Fibroblast of lung (primary cell): ENCODE measurements around the gene CLIC4. TPM values are rescaled to one million over a fixed set of nuclear protein-coding genes. Genes with fewer than 3 reads are reported as not detected.

Experiments used
- DNase-seq, 2 donors: peaks; one replicate each; pipeline versions ENCODE4 v3.0.0 to v3.0.0-alpha.2; 2010; ENCODE audit warnings: low read depth in 2 of 2
- H2AFZ ChIP-seq: 2 replicates; pipeline ENCODE4 v1.5.1; 2012; ENCODE audit warnings: low read length, control low read depth, inconsistent platforms
- H3K27ac ChIP-seq: 2 replicates; pipeline ENCODE4 v1.5.1; 2011; ENCODE audit warnings: low read length, control low read depth; ENCODE audit not compliant: insufficient read depth
- H3K27me3 ChIP-seq: 2 replicates; pipeline ENCODE4 v1.5.1; 2011; ENCODE audit warnings: mild to moderate bottlenecking, low read length; ENCODE audit not compliant: control insufficient read depth, insufficient read depth
- H3K36me3 ChIP-seq: 2 replicates; pipeline ENCODE4 v1.5.1; 2011; ENCODE audit warnings: low read length; ENCODE audit not compliant: control insufficient read depth, insufficient read depth
- H3K4me1 ChIP-seq: 2 replicates; pipeline ENCODE4 v1.5.1; 2011; ENCODE audit warnings: low read length; ENCODE audit not compliant: control insufficient read depth, insufficient read depth; ENCODE audit errors: extremely low read depth
- H3K4me2 ChIP-seq: 2 replicates; pipeline ENCODE4 v1.5.1; 2011; ENCODE audit warnings: low read length, control low read depth; ENCODE audit not compliant: insufficient read depth; ENCODE audit errors: extremely low read depth
- H3K4me3 ChIP-seq, 4 experiments: fragments of 200-600 bp in 1 of 4; sonication (generic) in 1 of 4; replicated peaks in 1 of 4; 2 replicates each; pipeline ENCODE4 v1.5.1; 2011 to 2016; ENCODE audit warnings: low read length in 4 of 4, low read depth in 3 of 4, mild to moderate bottlenecking in 3 of 4, control low read depth in 2 of 4, inconsistent platforms in 1 of 4, mixed read lengths in 1 of 4; ENCODE audit not compliant: insufficient read depth in 1 of 4; ENCODE audit errors: control extremely low read depth in 1 of 4
- H3K79me2 ChIP-seq: 2 replicates; pipeline ENCODE4 v1.5.1; 2012; ENCODE audit warnings: mild to moderate bottlenecking, low read length, inconsistent platforms; ENCODE audit not compliant: control insufficient read depth, insufficient read depth
- H3K9ac ChIP-seq: 2 replicates; pipeline ENCODE4 v1.5.1; 2011; ENCODE audit warnings: mild to moderate bottlenecking, low read length, control low read depth; ENCODE audit not compliant: insufficient read depth
- H3K9me3 ChIP-seq: 2 replicates; pipeline ENCODE4 v1.5.1; 2012; ENCODE audit warnings: low read depth, low read length; ENCODE audit not compliant: control insufficient read depth, insufficient read depth
- H4K20me1 ChIP-seq: 2 replicates; pipeline ENCODE4 v1.5.1; 2011; ENCODE audit warnings: low read length; ENCODE audit not compliant: control insufficient read depth, insufficient read depth; ENCODE audit errors: extremely low read depth
- EZH2 ChIP-seq: IDR thresholded peaks from 2 replicates; pipeline ENCODE4 v1.5.1; 2012; ENCODE audit warnings: low read length, control low read depth, mild to moderate bottlenecking; ENCODE audit errors: missing control alignments
- polyA plus RNA-seq, 2 donors: library from polyadenylated mRNA; depleted of rRNA in 1 of 2; stranded (reverse) in 1 of 2; unstranded in 1 of 2; fragments of >200 nt; gene quantifications; 2 replicates each; pipeline ENCODE4 v1.2.1, GENCODE V29; 2011 to 2012; ENCODE audit warnings: missing spikeins in 1 of 2
- total RNA-seq: library from RNA; depleted of rRNA; stranded (reverse); fragments of >200 nt; gene quantifications from 2 replicates; pipeline ENCODE4 v1.2.1, GENCODE V29; 2014
- TF ChIP-seq, protein P1 (sequence below), 2 donors: IDR thresholded peaks in 1 of 2; conservative IDR thresholded peaks in 1 of 2; 1 replicate in 1 of 2; 2 replicates in 1 of 2; pipeline ENCODE4 v1.5.1; 2011 to 2012; ENCODE audit warnings: low read length in 2 of 2, control low read depth in 1 of 2, inconsistent platforms in 1 of 2, low read depth in 1 of 2, mild to moderate bottlenecking in 1 of 2

CLIC4 gene
- total and polyA plus RNA-seq, 2 donors (not counting 1 experiment from before 2014, with no cell fraction given), result 368 to 494 TPM

DNA sequence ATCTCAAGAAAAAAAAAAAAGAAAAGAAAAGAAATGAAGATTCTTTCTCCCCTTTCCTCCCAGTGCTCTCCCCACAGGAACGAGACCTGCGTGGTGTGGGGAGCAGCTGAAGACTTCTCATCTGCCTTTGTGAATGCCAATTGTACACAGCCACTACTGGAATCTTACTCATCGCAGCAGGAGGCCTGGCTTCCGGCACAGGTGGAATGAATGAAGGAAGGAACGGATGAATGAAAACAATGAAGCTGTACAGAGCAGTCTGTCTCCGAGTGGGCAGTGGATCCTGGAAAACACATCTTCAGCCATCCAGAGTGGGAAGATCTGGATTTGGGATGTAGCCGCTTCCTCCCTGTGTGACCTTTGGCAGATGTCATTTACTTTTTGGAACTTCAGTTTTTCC is 119.9 kb downstream of the CLIC4 start:
- H3K9me3 ChIP-seq, result no peaks in the 10 kb centered on the region
- no peaks in the 10 kb centered on the region for H3K4me1 ChIP-seq
- H3K27me3 ChIP-seq, result peaks cover 16% of the 10 kb centered on the region
- DNase-seq, result no peak
- H3K27ac ChIP-seq, result no peak overlapping the region
- H2AFZ ChIP-seq, result no peak overlapping the region
- H3K79me2 ChIP-seq, result no peaks in the 10 kb centered on the region
- H3K36me3 ChIP-seq, result no peaks in the 10 kb centered on the region
- H4K20me1 ChIP-seq, result no peaks in the 10 kb centered on the region
- TF ChIP-seq EZH2, result no peak
- TF ChIP-seq, protein P1, sequence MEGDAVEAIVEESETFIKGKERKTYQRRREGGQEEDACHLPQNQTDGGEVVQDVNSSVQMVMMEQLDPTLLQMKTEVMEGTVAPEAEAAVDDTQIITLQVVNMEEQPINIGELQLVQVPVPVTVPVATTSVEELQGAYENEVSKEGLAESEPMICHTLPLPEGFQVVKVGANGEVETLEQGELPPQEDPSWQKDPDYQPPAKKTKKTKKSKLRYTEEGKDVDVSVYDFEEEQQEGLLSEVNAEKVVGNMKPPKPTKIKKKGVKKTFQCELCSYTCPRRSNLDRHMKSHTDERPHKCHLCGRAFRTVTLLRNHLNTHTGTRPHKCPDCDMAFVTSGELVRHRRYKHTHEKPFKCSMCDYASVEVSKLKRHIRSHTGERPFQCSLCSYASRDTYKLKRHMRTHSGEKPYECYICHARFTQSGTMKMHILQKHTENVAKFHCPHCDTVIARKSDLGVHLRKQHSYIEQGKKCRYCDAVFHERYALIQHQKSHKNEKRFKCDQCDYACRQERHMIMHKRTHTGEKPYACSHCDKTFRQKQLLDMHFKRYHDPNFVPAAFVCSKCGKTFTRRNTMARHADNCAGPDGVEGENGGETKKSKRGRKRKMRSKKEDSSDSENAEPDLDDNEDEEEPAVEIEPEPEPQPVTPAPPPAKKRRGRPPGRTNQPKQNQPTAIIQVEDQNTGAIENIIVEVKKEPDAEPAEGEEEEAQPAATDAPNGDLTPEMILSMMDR (conservative IDR thresholded peaks at IDR 0.05 in 1 of 2, IDR thresholded peaks at IDR 0.05 in 1 of 2; ENCODE audit: low read depth in 1 of 2, low read length in 2 of 2), result no peak
- H3K9ac ChIP-seq, result no peak overlapping the region
- no peak overlapping the region for H3K4me2 ChIP-seq
- H3K4me3 ChIP-seq, result no peak overlapping the region

DNA sequence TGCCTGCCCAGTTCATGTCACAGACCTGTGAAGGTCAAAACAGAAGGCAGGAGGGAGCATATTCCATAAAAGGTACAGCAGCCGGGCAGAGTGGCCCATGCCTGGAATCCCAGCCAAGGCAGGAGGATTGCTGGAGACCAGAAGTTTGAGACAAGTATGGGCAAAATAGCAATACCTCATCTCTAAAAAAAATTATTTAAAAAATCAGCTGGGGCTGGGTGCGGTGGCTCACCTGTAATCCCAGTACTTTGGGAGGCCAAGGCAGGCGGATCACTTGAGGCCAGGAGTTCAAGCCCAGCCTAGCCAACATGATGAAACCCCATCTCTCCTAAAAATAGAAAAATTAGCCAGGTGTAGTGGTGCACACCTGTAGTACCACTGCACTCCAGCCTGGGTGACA is 120.3 kb downstream of the CLIC4 start:
- Histone ChIP-seq H3K27ac (no peak overlapping the region), H3K4me3 (no peak overlapping the region), H3K27me3 (peaks cover 16% of the 10 kb centered on the region), H2AFZ (no peak overlapping the region), H3K9ac (no peak overlapping the region), H3K36me3 (no peaks in the 10 kb centered on the region), H4K20me1 (no peaks in the 10 kb centered on the region), H3K79me2 (no peaks in the 10 kb centered on the region), H3K4me1 (no peaks in the 10 kb centered on the region), H3K4me2 (no peak overlapping the region), H3K9me3 (no peaks in the 10 kb centered on the region)
- DNase-seq, result no peak
- no peak for TF ChIP-seq EZH2
- TF ChIP-seq, protein P1 (conservative IDR thresholded peaks at IDR 0.05 in 1 of 2, IDR thresholded peaks at IDR 0.05 in 1 of 2; ENCODE audit: low read depth in 1 of 2, low read length in 2 of 2), result no peak

DNA sequence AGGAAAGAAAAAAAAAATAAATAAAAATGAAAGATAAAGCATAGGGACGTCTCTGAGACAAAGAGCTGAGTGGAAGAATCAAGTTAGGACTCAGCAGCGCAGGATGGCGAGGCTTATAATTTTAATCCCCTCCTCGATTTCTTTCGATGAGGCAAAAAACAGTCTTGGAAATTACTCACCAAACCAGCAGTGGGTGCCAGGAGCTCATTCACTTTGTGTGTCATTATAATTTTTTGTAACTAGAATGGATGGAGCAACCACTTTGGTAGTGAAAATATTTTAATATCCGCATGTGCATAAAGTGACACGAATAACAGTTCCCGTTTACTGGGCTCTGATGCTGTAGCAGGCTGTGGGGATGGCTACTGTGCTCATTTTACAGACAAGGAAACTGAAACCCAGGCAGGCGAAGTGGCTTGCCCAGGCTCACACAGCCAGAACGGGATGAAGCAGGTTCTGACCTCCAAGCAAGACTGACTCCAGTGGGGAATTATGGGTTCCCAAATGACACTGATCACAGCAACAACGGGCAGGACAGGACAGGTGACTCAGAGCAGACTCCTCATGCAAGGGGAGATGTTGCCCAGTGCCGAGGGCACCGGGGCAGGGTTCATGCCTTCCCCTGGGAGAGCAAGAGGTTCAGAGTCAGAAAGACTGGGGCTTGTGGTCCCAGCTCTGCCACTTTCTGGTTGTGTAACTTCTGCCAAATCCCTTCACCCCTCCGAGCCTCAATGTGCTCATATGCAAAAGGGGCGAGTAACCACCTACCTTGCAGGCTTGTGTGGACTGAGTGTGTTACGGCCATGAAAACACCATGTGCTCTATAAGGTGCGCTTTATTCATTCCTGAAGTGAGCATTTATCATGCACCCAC is 121.2 kb downstream of the CLIC4 start:
- TF ChIP-seq, protein P1 (conservative IDR thresholded peaks at IDR 0.05 in 1 of 2, IDR thresholded peaks at IDR 0.05 in 1 of 2; ENCODE audit: low read depth in 1 of 2, low read length in 2 of 2), result no peak
- TF ChIP-seq EZH2, result no peak
- no peak overlapping the region for H3K4me3 ChIP-seq
- peaks cover 13% of the 10 kb centered on the region for H3K27me3 ChIP-seq
- no peaks in the 10 kb centered on the region for H4K20me1 ChIP-seq
- no peaks in the 10 kb centered on the region for H3K4me1 ChIP-seq
- no peaks in the 10 kb centered on the region for H3K36me3 ChIP-seq
- no peak overlapping the region for H3K27ac ChIP-seq
- DNase-seq, result no peak
- no peaks in the 10 kb centered on the region for H3K79me2 ChIP-seq
- no peak overlapping the region for H2AFZ ChIP-seq
- H3K9ac ChIP-seq, result no peak overlapping the region
- H3K9me3 ChIP-seq, result no peaks in the 10 kb centered on the region
- no peak overlapping the region for H3K4me2 ChIP-seq
